Measurements from ENCODE around the gene MRPL34. TPM values are rescaled to one million over a fixed set of nuclear protein-coding genes. Genes with fewer than 3 reads are reported as not detected.
A peak's percentile ranks its signal among the peaks of the same experiment; 100 is the strongest.
"Not testable (repeated sequence)": the region's sequence is repeated elsewhere in the genome, so short reads cannot be mapped to it uniquely, and the experiment has no call there.

MRPL34 gene
- 73.2 and 83.3 TPM in 2 replicates for total RNA-seq (2014; rRNA removed; shearing (Covaris generic))

GRCh38 chr19:17305517-17306284 is at the start of gene MRPL34:
MRPL34 (plus strand) TSS chr19:17305872; CDS start chr19:17305893, 21 bp downstream.
- DNase-seq (ENCODE audit: low read depth) = peak; percentile 99

- no peak for DNase-seq (ENCODE audit: low read depth)
Measured at GRCh38 chr19:17256130-17256529, 49.5 kb upstream of the MRPL34 start.

- DNase-seq (ENCODE audit: low read depth) = peak; percentile 42
Measured at GRCh38 chr19:17259118-17259780, 46.4 kb upstream of the MRPL34 start.

- DNase-seq (ENCODE audit: low read depth) = no peak
Measured at GRCh38 chr19:17259934-17260333, 45.7 kb upstream of the MRPL34 start.

- peak; percentile 66 for DNase-seq (ENCODE audit: low read depth)
Measured at GRCh38 chr19:17260842-17261325, 44.8 kb upstream of the MRPL34 start.

- no peak for DNase-seq (ENCODE audit: low read depth)
Measured at GRCh38 chr19:17262557-17262956, 43.1 kb upstream of the MRPL34 start.

GRCh38 chr19:17263712-17264640 is 41.7 kb upstream of the MRPL34 start:
- no peak for DNase-seq (ENCODE audit: low read depth)

GRCh38 chr19:17264641-17264979 is 41.1 kb upstream of the MRPL34 start, which contains the start of gene USHBP1:
USHBP1 (minus strand) TSS chr19:17264745; CDS start chr19:17264299, 446 bp downstream.
- no peak for DNase-seq (ENCODE audit: low read depth)

- no peak for DNase-seq (ENCODE audit: low read depth)
Measured at GRCh38 chr19:17266026-17266425, 39.6 kb upstream of the MRPL34 start.

- DNase-seq (ENCODE audit: low read depth) = no peak
Measured at GRCh38 chr19:17266589-17266974, 39.1 kb upstream of the MRPL34 start.

GRCh38 chr19:17266975-17267788 is 38.5 kb upstream of the MRPL34 start, which contains the start of gene BABAM1:
BABAM1 (plus strand) TSS chr19:17267443; CDS start chr19:17268807, 1,364 bp downstream.
- peak; percentile 99 for DNase-seq (ENCODE audit: low read depth)

- DNase-seq (ENCODE audit: low read depth) = no peak
Measured at GRCh38 chr19:17268754-17269153, 36.9 kb upstream of the MRPL34 start.

- DNase-seq (ENCODE audit: low read depth) = not testable (repeated sequence)
Measured at GRCh38 chr19:17274892-17275291, 30.8 kb upstream of the MRPL34 start.

- no peak for DNase-seq (ENCODE audit: low read depth)
Measured at GRCh38 chr19:17275441-17276175, 30.1 kb upstream of the MRPL34 start.

- no peak for DNase-seq (ENCODE audit: low read depth)
Measured at GRCh38 chr19:17279436-17279835, 26.2 kb upstream of the MRPL34 start.

- no peak for DNase-seq (ENCODE audit: low read depth)
Measured at GRCh38 chr19:17281391-17282304, 24.0 kb upstream of the MRPL34 start, which contains the start of gene ANKLE1. ANKLE1 (plus strand) TSS chr19:17281901; CDS start chr19:17281921, 20 bp downstream.

GRCh38 chr19:17282488-17283125 is 23.1 kb upstream of the MRPL34 start:
- peak; percentile 86 for DNase-seq (ENCODE audit: low read depth)

- DNase-seq (ENCODE audit: low read depth) = no peak
Measured at GRCh38 chr19:17283504-17283996, 22.1 kb upstream of the MRPL34 start.

Measured in M059J (cell line).